ACHN (cell line): Measurements from ENCODE around the gene MAN1A1.
A peak's percentile ranks its signal among the peaks of the same experiment; 100 is the strongest.

Experiments
- DNase-seq: peaks from one replicate; pipeline ENCODE4 v3.0.0-alpha.2; 2015
- in situ Hi-C: cut with HindIII; loops from 2 replicates; pipeline ENCODE4 v1.10.0; 2017; ENCODE audit warnings: low sequenced_read_pairs, low pct_ligation_motif_present, low pct_unique_long_range_greater_than_20kb

MAN1A1 gene

GRCh38 chr6:119148098-119148824 lies 201.3 kb downstream of the MAN1A1 start:
- peak; percentile 71 for DNase-seq
- in situ Hi-C loops: no loop called here

- in situ Hi-C loops: no loop called here
- peak; percentile 91 for DNase-seq
Measured at GRCh38 chr6:119147101-119148053, 202.2 kb downstream of the MAN1A1 start.

- DNase-seq: no peak
- in situ Hi-C loops: no loop called here
Measured at GRCh38 chr6:119145111-119145510, 204.4 kb downstream of the MAN1A1 start.

- no peak for DNase-seq
- in situ Hi-C loops: no loop called here
Measured at GRCh38 chr6:119142637-119143036, 206.9 kb downstream of the MAN1A1 start.

- no peak for DNase-seq
- in situ Hi-C loops: no loop called here
Measured at GRCh38 chr6:119142041-119142440, 207.5 kb downstream of the MAN1A1 start.

- no peak for DNase-seq
- in situ Hi-C loops: no loop called here
Measured at GRCh38 chr6:119140196-119141140, 209.1 kb downstream of the MAN1A1 start.

GRCh38 chr6:119138906-119139541 lies 210.5 kb downstream of the MAN1A1 start:
- in situ Hi-C loops: no loop called here
- no peak for DNase-seq

GRCh38 chr6:119137194-119138072 lies 212.1 kb downstream of the MAN1A1 start:
- DNase-seq: no peak
- in situ Hi-C loops: no loop called here

- in situ Hi-C loops: no loop called here
- no peak for DNase-seq
Measured at GRCh38 chr6:119134752-119135151, 214.8 kb downstream of the MAN1A1 start.

- in situ Hi-C loops: no loop called here
- DNase-seq: no peak
Measured at GRCh38 chr6:119133400-119133799, 216.2 kb downstream of the MAN1A1 start.

- in situ Hi-C loops: no loop called here
- no peak for DNase-seq
Measured at GRCh38 chr6:119132261-119132981, 217.1 kb downstream of the MAN1A1 start.

GRCh38 chr6:119129968-119130484 lies 219.5 kb downstream of the MAN1A1 start:
- in situ Hi-C loops: no loop called here
- DNase-seq: peak; percentile 47

GRCh38 chr6:119129148-119129967 lies 220.2 kb downstream of the MAN1A1 start:
- in situ Hi-C loops: no loop called here
- DNase-seq: peak; percentile 64

- in situ Hi-C loops: no loop called here
- no peak for DNase-seq
Measured at GRCh38 chr6:119128252-119128912, 221.2 kb downstream of the MAN1A1 start.

- in situ Hi-C loops: no loop called here
- DNase-seq: no peak
Measured at GRCh38 chr6:119127627-119128026, 221.9 kb downstream of the MAN1A1 start.
